ENCODE measurements around the gene TP53INP2.

TP53INP2 gene

DNA sequence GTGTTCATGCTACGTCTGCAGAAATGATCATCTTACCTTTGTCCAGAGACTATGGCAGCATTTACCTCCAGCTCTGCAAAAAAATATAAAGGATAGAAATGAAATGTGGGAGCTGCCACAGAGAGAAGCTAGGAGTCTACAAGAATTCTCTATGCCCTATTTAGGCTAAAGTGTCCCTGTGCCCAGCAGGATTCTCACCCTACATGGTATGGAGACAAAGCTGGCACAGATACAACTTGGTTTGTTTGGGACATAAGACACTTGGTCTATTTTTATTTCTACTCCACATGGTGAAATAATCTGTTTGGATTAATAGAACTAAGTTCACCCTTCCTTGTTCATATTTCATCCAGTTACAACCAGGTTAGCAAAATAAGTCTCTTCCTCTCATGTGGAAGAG lies 28.4 kb downstream of the TP53INP2 start:
- H3K4me2 ChIP-seq (ENCODE audit: low read length) = no peak overlapping the region
- H2AFZ ChIP-seq (ENCODE audit: low read length) = no peak overlapping the region
- no peaks in the 10 kb centered on the region for H3K27me3 ChIP-seq (ENCODE audit: insufficient read depth, low read length)
- no peaks in the 10 kb centered on the region for H3K4me1 ChIP-seq (ENCODE audit: insufficient read depth, low read length, severe bottlenecking)
- no peaks in the 10 kb centered on the region for H3K9me2 ChIP-seq (ENCODE audit: low read depth, low read length)
- peaks cover 11% of the 10 kb centered on the region; the same call in 1 of the 2 replicates for H3K36me3 ChIP-seq (ENCODE audit: insufficient read depth, low read length)
- H3K79me2 ChIP-seq (ENCODE audit: insufficient read depth, low read length) = no peaks in the 10 kb centered on the region
- H3K9ac ChIP-seq (ENCODE audit: low read length) = no peak overlapping the region
- no peak overlapping the region for H3K4me3 ChIP-seq (ENCODE audit: low read depth, low read length, poor library complexity, severe bottlenecking)
- H3F3A ChIP-seq (ENCODE audit: insufficient read depth, low read length) = no peaks in the 10 kb centered on the region
- H3K27ac ChIP-seq (ENCODE audit: low read depth, low read length, poor library complexity, severe bottlenecking) = no peak overlapping the region
- TF ChIP-seq, protein P1, sequence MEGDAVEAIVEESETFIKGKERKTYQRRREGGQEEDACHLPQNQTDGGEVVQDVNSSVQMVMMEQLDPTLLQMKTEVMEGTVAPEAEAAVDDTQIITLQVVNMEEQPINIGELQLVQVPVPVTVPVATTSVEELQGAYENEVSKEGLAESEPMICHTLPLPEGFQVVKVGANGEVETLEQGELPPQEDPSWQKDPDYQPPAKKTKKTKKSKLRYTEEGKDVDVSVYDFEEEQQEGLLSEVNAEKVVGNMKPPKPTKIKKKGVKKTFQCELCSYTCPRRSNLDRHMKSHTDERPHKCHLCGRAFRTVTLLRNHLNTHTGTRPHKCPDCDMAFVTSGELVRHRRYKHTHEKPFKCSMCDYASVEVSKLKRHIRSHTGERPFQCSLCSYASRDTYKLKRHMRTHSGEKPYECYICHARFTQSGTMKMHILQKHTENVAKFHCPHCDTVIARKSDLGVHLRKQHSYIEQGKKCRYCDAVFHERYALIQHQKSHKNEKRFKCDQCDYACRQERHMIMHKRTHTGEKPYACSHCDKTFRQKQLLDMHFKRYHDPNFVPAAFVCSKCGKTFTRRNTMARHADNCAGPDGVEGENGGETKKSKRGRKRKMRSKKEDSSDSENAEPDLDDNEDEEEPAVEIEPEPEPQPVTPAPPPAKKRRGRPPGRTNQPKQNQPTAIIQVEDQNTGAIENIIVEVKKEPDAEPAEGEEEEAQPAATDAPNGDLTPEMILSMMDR (IDR thresholded peaks at IDR 0.05; ENCODE audit: low read length) = no peak
- no peak for TF ChIP-seq EZH2 (IDR thresholded peaks at IDR 0.05; ENCODE audit: borderline replicate concordance, low read length)
- no peaks in the 10 kb centered on the region for H3K9me3 ChIP-seq (ENCODE audit: low read length)
- H4K20me1 ChIP-seq (ENCODE audit: insufficient read depth, low read length) = no peaks in the 10 kb centered on the region

DNA sequence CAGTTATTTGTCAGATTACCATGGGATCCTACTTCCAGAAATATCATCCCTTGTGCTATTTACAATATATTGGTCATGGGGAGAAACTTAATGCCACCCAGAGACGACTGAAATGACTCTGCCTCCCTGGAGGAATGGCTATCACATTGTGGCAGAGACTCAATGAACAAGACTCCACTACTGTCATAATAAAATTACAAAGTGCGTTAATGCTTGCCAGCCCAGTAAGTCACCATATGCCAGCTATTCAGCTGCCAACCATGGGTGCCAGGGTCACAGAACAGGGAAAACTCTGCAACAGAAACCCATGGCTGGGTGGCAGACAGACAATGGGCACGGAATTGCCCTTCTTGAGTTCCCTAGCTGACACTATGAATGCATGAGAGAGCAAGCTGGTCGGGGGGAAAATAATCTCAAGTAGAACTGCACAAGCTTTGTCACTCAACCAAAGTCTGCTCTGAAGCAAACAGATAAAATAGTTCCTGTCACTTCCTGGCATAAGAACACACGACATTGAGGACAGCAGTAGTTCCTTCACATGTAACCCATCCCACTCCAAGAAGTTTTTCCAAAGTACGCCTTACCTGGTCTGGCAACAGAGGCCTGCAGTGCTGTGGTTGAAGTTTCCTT lies 32.1 kb downstream of the TP53INP2 start:
- Histone ChIP-seq H3K27me3 (ENCODE audit: insufficient read depth, low read length) (no peaks in the 10 kb centered on the region), H3K27ac (ENCODE audit: low read depth, low read length, poor library complexity, severe bottlenecking) (no peak overlapping the region), H3K9me3 (ENCODE audit: low read length) (no peaks in the 10 kb centered on the region), H3K4me1 (ENCODE audit: insufficient read depth, low read length, severe bottlenecking) (no peaks in the 10 kb centered on the region), H3K4me2 (ENCODE audit: low read length) (no peak overlapping the region), H2AFZ (ENCODE audit: low read length) (no peak overlapping the region), H3K36me3 (ENCODE audit: insufficient read depth, low read length) (peaks cover 21% of the 10 kb centered on the region; the same call in 1 of the 2 replicates), H3K4me3 (ENCODE audit: low read depth, low read length, poor library complexity, severe bottlenecking) (no peak overlapping the region), H3K9me2 (ENCODE audit: low read depth, low read length) (no peaks in the 10 kb centered on the region), H4K20me1 (ENCODE audit: insufficient read depth, low read length) (no peaks in the 10 kb centered on the region), H3F3A (ENCODE audit: insufficient read depth, low read length) (no peaks in the 10 kb centered on the region), H3K79me2 (ENCODE audit: insufficient read depth, low read length) (no peaks in the 10 kb centered on the region), H3K9ac (ENCODE audit: low read length) (no peak overlapping the region)
- TF ChIP-seq, protein P1 (IDR thresholded peaks at IDR 0.05; ENCODE audit: low read length) = no peak
- TF ChIP-seq EZH2 (IDR thresholded peaks at IDR 0.05; ENCODE audit: borderline replicate concordance, low read length) = no peak

DNA sequence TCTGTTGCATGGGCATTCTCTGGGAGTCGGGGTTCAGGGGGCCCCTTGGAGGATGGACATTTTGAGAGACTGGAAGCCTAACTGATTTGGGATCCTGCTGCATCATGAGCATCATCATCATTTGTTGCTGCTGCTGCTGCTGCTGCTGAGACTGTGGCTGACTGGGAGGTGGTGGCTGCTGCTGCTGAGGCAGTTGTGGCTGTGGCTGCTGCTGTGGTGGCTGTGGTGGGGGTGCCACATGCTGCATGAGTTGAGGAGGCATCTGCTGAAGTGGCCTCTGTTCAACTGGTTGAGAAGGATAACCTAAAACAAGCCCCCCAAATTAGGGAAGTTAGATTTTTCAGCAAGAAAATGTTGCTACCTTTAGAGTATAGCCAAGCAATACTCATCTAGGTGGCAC lies 38.9 kb downstream of the TP53INP2 start:
- Histone ChIP-seq H4K20me1 (ENCODE audit: insufficient read depth, low read length) (no peaks in the 10 kb centered on the region), H3K4me2 (ENCODE audit: low read length) (no peak overlapping the region), H3K27me3 (ENCODE audit: insufficient read depth, low read length) (no peaks in the 10 kb centered on the region), H3K4me3 (ENCODE audit: low read depth, low read length, poor library complexity, severe bottlenecking) (no peak overlapping the region), H3K27ac (ENCODE audit: low read depth, low read length, poor library complexity, severe bottlenecking) (no peak overlapping the region), H3K79me2 (ENCODE audit: insufficient read depth, low read length) (no peaks in the 10 kb centered on the region), H3K9ac (ENCODE audit: low read length) (no peak overlapping the region), H3K9me3 (ENCODE audit: low read length) (no peaks in the 10 kb centered on the region), H3F3A (ENCODE audit: insufficient read depth, low read length) (no peaks in the 10 kb centered on the region), H3K36me3 (ENCODE audit: insufficient read depth, low read length) (peaks cover 71% of the 10 kb centered on the region), H3K4me1 (ENCODE audit: insufficient read depth, low read length, severe bottlenecking) (no peaks in the 10 kb centered on the region), H2AFZ (ENCODE audit: low read length) (no peak overlapping the region), H3K9me2 (ENCODE audit: low read depth, low read length) (no peaks in the 10 kb centered on the region)
- TF ChIP-seq, protein P1 (IDR thresholded peaks at IDR 0.05; ENCODE audit: low read length) = no peak
- no peak for TF ChIP-seq EZH2 (IDR thresholded peaks at IDR 0.05; ENCODE audit: borderline replicate concordance, low read length)

Data from OCI-LY1 (cell line).